ENCODE results near the gene RBM47.
"Not testable (repeated sequence)": the region's sequence is repeated elsewhere in the genome, so short reads cannot be mapped to it uniquely, and the experiment has no call there.

Gene RBM47

GRCh38 chr4:40629401-40630334, at the start of gene RBM47:
RBM47 (minus strand) TSS chr4:40629864; CDS start chr4:40438893, 190,971 bp downstream.
- DNase-seq (ENCODE audit: low spot score): peak; percentile 4

GRCh38 chr4:40678421-40678820, 48.8 kb upstream of the RBM47 start:
- DNase-seq (ENCODE audit: low spot score): no peak

GRCh38 chr4:40675166-40675565, 45.5 kb upstream of the RBM47 start:
- no peak for DNase-seq (ENCODE audit: low spot score)

GRCh38 chr4:40672528-40673522, 43.2 kb upstream of the RBM47 start:
- peak; percentile 85 for DNase-seq (ENCODE audit: low spot score)

GRCh38 chr4:40669504-40669903, 39.8 kb upstream of the RBM47 start:
- DNase-seq (ENCODE audit: low spot score): no peak

- no peak for DNase-seq (ENCODE audit: low spot score)
These were observed 36.2 kb upstream of the RBM47 start for GRCh38 chr4:40665842-40666241.

- DNase-seq (ENCODE audit: low spot score): peak; percentile 71
These were observed 33.4 kb upstream of the RBM47 start for GRCh38 chr4:40662962-40663604.

- no peak for DNase-seq (ENCODE audit: low spot score)
These were observed 32.1 kb upstream of the RBM47 start for GRCh38 chr4:40661803-40662202.

GRCh38 chr4:40656201-40656863, 26.7 kb upstream of the RBM47 start:
- DNase-seq (ENCODE audit: low spot score): no peak

GRCh38 chr4:40651280-40651679, 21.6 kb upstream of the RBM47 start:
- DNase-seq (ENCODE audit: low spot score): no peak

- DNase-seq (ENCODE audit: low spot score): no peak
These were observed 19.7 kb upstream of the RBM47 start for GRCh38 chr4:40649321-40649720.

GRCh38 chr4:40648742-40649281, 19.1 kb upstream of the RBM47 start:
- DNase-seq (ENCODE audit: low spot score): no peak

GRCh38 chr4:40648131-40648530, 18.5 kb upstream of the RBM47 start:
- no peak for DNase-seq (ENCODE audit: low spot score)

GRCh38 chr4:40645586-40645985, 15.9 kb upstream of the RBM47 start:
- DNase-seq (ENCODE audit: low spot score): no peak

- DNase-seq (ENCODE audit: low spot score): no peak
These were observed 2.4 kb upstream of the RBM47 start for GRCh38 chr4:40632080-40632479.

- no peak for DNase-seq (ENCODE audit: low spot score)
These were observed 814 bp upstream of the RBM47 start for GRCh38 chr4:40630335-40631021.

- no peak for DNase-seq (ENCODE audit: low spot score)
These were observed 776 bp downstream of the RBM47 start for GRCh38 chr4:40628888-40629287.

- not testable (repeated sequence) for DNase-seq (ENCODE audit: low spot score)
These were observed 1.3 kb downstream of the RBM47 start for GRCh38 chr4:40628407-40628806.

GRCh38 chr4:40627540-40627939, 2.1 kb downstream of the RBM47 start:
- DNase-seq (ENCODE audit: low spot score): no peak

- no peak for DNase-seq (ENCODE audit: low spot score)
These were observed 3.3 kb downstream of the RBM47 start for GRCh38 chr4:40626183-40626990.

Measured in RKO (cell line).